ENCODE data around the gene KRT7. TPM values are rescaled to one million over a fixed set of nuclear protein-coding genes. Genes with fewer than 3 reads are reported as not detected.
A peak's percentile ranks its signal among the peaks of the same experiment; 100 is the strongest.

Gene KRT7
- total RNA-seq, 1 donor from 2014 or later: 664 TPM

DNA sequence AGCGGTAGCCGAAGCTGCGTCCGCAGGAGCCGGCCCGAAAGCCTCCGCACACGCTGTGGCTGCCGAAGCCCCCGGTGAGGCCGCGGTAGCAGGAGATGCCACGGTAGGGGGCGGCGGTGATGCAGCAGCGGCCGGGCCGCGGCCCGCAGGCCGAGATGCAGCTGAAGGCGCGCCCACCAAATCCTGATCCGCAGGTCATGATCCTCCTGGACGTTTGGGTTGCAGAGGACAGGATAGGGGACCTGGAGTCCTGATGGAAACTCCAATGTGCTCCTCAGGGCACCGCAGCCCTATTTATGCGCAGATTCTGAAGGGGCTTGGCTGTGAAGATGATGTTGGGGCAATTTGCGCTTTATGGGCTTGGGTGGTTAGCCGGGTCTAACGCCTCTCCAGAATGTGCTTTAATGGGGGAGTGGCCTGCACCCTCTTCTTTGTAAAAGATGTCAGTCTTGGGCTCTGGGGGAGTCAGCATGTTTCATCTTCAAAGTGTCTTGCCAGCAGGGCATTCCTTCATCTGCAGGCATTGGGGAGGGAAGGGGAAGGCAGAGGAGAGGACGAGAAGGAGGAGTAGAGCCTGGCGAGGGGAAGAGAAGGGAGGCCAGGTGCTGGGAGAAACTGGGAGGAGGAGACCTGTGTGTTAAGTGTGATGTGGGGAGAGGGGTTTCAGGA lies 58.4 kb downstream of the KRT7 start, which contains the start of gene KRT81:
TSS of gene KRT81 (minus strand) at position 268 of the 669 bp plus-strand sequence. CDS start at position 199, 69 bp downstream.
- Histone ChIP-seq H3K4me1 (no peaks in the 10 kb centered on the region), H3K27ac (no peak within 1 kb of the TSS), H3K36me3 (no peaks in the 10 kb centered on the region), H3K4me3 (no peak within 1 kb of the TSS), H3K27me3 (peaks cover 19% of the 10 kb centered on the region), H3K9me3 (no peaks in the 10 kb centered on the region)
- intact Hi-C loops (cut with DNase I): no loop called here
- no peak for DNase-seq
- TF ChIP-seq, protein P1, sequence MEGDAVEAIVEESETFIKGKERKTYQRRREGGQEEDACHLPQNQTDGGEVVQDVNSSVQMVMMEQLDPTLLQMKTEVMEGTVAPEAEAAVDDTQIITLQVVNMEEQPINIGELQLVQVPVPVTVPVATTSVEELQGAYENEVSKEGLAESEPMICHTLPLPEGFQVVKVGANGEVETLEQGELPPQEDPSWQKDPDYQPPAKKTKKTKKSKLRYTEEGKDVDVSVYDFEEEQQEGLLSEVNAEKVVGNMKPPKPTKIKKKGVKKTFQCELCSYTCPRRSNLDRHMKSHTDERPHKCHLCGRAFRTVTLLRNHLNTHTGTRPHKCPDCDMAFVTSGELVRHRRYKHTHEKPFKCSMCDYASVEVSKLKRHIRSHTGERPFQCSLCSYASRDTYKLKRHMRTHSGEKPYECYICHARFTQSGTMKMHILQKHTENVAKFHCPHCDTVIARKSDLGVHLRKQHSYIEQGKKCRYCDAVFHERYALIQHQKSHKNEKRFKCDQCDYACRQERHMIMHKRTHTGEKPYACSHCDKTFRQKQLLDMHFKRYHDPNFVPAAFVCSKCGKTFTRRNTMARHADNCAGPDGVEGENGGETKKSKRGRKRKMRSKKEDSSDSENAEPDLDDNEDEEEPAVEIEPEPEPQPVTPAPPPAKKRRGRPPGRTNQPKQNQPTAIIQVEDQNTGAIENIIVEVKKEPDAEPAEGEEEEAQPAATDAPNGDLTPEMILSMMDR (IDR thresholded peaks at IDR 0.05): no peak
- no peak for ATAC-seq

DNA sequence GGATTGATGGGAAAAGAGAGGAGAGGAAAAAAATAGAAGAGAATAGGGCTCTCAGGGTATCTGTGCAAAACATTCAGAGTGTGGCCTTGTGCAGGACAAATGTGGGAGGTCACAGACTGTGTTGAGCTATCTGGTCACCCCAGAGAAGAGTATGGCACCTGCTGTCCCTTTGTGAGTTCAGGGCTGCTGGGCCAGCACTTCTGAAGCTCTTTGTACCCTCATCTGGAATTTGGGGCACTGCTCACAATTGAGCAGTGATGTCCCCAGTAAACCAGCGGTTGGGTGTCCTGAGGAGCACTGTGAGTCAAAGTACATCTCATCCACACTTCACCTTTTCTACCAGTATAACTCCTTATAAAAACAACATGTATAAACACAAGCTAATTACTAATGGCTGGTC lies 60.9 kb downstream of the KRT7 start:
- H3K27ac ChIP-seq: no peak overlapping the region
- ATAC-seq (no peak), DNase-seq (no peak)
- no peaks in the 10 kb centered on the region for H3K4me1 ChIP-seq
- H3K4me3 ChIP-seq: no peak overlapping the region
- intact Hi-C loops (cut with DNase I): no loop called here
- no peaks in the 10 kb centered on the region for H3K9me3 ChIP-seq
- H3K36me3 ChIP-seq: no peaks in the 10 kb centered on the region
- peaks cover 19% of the 10 kb centered on the region for H3K27me3 ChIP-seq
- TF ChIP-seq, protein P1 (IDR thresholded peaks at IDR 0.05): no peak

DNA sequence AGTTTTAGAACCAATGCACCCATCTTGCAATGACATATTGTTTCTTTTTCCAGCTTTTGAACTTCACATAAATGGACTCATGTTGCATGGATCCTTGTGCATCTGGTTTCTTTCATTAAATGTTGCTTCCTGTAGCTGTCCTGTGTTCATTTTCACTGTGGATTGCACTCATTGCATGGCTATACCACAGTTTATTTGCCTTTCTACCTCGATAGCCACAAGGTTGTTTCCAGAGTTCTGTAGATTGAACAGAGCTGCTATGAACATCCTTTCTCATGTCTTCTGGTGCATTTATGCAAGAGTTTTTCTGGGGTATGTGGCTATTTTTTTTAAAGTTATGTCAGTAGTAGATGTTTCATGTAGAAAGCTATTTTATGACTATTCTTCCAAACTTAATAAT lies 61.8 kb downstream of the KRT7 start:
- ATAC-seq (no peak), DNase-seq (no peak)
- H3K27ac ChIP-seq: no peak overlapping the region
- H3K9me3 ChIP-seq: no peaks in the 10 kb centered on the region
- peaks cover 19% of the 10 kb centered on the region for H3K27me3 ChIP-seq
- TF ChIP-seq, protein P1 (IDR thresholded peaks at IDR 0.05): no peak
- intact Hi-C loops (cut with DNase I): no loop called here
- H3K36me3 ChIP-seq: no peaks in the 10 kb centered on the region
- H3K4me3 ChIP-seq: no peak overlapping the region
- H3K4me1 ChIP-seq: no peaks in the 10 kb centered on the region

DNA sequence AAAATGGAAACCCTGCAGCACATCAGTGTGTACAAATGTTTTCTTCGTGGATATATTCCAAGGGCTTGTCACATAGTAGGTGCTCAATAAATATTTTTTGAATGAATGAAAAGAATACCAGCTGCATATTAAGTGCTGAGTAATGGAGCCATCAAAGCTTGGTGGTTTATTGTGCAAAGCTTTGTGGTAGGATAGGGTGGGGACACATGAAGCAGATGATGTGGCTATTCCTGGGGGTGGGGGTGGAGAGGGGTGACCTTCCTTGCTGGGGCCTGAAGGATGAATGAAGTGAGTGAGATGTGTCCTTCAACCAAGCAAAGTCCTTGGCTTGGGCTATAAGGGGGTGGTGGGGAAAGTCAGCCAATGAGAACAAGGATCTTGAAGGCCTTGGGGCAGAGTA lies 62.6 kb downstream of the KRT7 start:
- H3K4me1 ChIP-seq: no peaks in the 10 kb centered on the region
- H3K27ac ChIP-seq: no peak overlapping the region
- no peaks in the 10 kb centered on the region for H3K36me3 ChIP-seq
- no peak overlapping the region for H3K4me3 ChIP-seq
- H3K27me3 ChIP-seq: peaks cover 19% of the 10 kb centered on the region
- intact Hi-C loops (cut with DNase I): no loop called here
- no peaks in the 10 kb centered on the region for H3K9me3 ChIP-seq
- ATAC-seq (no peak), DNase-seq (no peak)
- TF ChIP-seq, protein P1 (IDR thresholded peaks at IDR 0.05): no peak

DNA sequence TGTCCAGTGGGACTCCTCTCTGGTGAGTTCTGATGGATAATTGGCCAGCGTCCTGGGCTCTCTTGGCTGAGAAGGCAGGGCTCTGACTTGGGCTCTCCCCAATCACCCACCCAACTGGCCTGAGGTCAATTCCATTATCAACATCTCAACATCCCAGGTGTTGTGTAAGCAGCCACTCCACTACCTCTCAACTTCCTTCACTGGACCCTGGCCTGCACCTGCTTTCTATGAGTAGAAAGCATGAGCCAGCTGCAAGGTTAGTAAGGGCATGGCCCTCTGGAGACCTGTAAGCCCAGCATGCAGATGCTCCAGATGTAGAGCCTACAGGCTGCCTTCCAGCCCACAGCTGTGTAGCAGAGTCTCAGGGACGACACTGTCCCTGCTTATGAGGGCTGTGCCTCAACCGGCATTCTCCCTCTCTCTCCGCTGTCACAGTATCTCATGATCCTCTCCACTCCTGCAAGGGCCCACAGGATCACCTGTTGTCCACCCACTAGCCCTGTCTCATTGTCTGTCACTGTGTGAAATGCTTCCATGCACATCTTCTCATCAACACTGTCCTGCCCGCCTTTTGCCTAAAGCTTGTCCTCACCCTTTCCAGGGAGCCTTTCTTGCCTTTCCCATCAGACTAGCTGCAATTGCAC lies 63.7 kb downstream of the KRT7 start:
- H3K27me3 ChIP-seq: peaks cover 16% of the 10 kb centered on the region
- no peak overlapping the region for H3K4me3 ChIP-seq
- intact Hi-C loops (cut with DNase I): no loop called here
- no peaks in the 10 kb centered on the region for H3K36me3 ChIP-seq
- H3K27ac ChIP-seq: no peak overlapping the region
- TF ChIP-seq, protein P1 (IDR thresholded peaks at IDR 0.05): no peak
- DNase-seq (no peak), ATAC-seq (peak; percentile 71)
- H3K4me1 ChIP-seq: no peaks in the 10 kb centered on the region
- H3K9me3 ChIP-seq: no peaks in the 10 kb centered on the region

Other genes with a start within 250 kb of the KRT7 start
- gene TAMALIN, start 226.3 kb upstream of the KRT7 start, total RNA-seq: 199 TPM
- gene NR4A1, start 181.8 kb upstream of the KRT7 start, total RNA-seq: 67.0 TPM
- 37.3 TPM for gene ATG101, start 163.3 kb upstream of the KRT7 start, total RNA-seq
- 6.1 TPM for gene SMIM41, start 153.5 kb upstream of the KRT7 start, total RNA-seq
- gene KRT80, start 41.2 kb upstream of the KRT7 start, total RNA-seq: 8.6 TPM
- 1.1 TPM for gene KRT86, start 41.4 kb downstream of the KRT7 start, total RNA-seq
- gene KRT81, start 58.3 kb downstream of the KRT7 start, total RNA-seq: not detected
- gene KRT83, start 88.2 kb downstream of the KRT7 start, total RNA-seq: not detected
- not detected for gene KRT85, start 134.2 kb downstream of the KRT7 start, total RNA-seq
- not detected for gene KRT84, start 152.4 kb downstream of the KRT7 start, total RNA-seq
- gene KRT82, start 173.1 kb downstream of the KRT7 start, total RNA-seq: not detected
- not detected for gene KRT75, start 201.1 kb downstream of the KRT7 start, total RNA-seq
- not detected for gene KRT6B, start 218.9 kb downstream of the KRT7 start, total RNA-seq
- not detected for gene KRT6C, start 240.6 kb downstream of the KRT7 start, total RNA-seq

Measured in upper lobe of right lung (tissue), 1 donor.